CD4-positive, alpha-beta T cell treated with Interleukin-4 for 4 hours (primary cell): ENCODE data around the gene CNNM1.

ENCODE experiments used
- DNase-seq: peaks from one replicate; pipeline ENCODE4 v3.0.0-alpha.2; 2020

CNNM1 gene

GRCh38 chr10:99375426-99375825, 46.3 kb downstream of the CNNM1 start:
- DNase-seq: no peak

- no peak for DNase-seq
These were observed 53.0 kb downstream of the CNNM1 start for GRCh38 chr10:99382176-99382575.

- no peak for DNase-seq
These were observed 57.9 kb downstream of the CNNM1 start for GRCh38 chr10:99387071-99387470.

- no peak for DNase-seq
These were observed 58.4 kb downstream of the CNNM1 start for GRCh38 chr10:99387541-99387940.

- no peak for DNase-seq
These were observed 60.7 kb downstream of the CNNM1 start for GRCh38 chr10:99389729-99390480.

- DNase-seq: no peak
These were observed 62.2 kb downstream of the CNNM1 start for GRCh38 chr10:99391346-99391745.

- DNase-seq: no peak
These were observed 63.9 kb downstream of the CNNM1 start for GRCh38 chr10:99393036-99393435.

GRCh38 chr10:99393683-99394082, 64.5 kb downstream of the CNNM1 start:
- DNase-seq: no peak

GRCh38 chr10:99394256-99394655, 65.1 kb downstream of the CNNM1 start:
- no peak for DNase-seq

GRCh38 chr10:99394761-99395386, 65.7 kb downstream of the CNNM1 start:
- no peak for DNase-seq

GRCh38 chr10:99395750-99396445, 66.7 kb downstream of the CNNM1 start:
- no peak for DNase-seq

- DNase-seq: no peak
These were observed 67.3 kb downstream of the CNNM1 start for GRCh38 chr10:99396471-99396870.

GRCh38 chr10:99399664-99400063, 70.5 kb downstream of the CNNM1 start:
- no peak for DNase-seq

GRCh38 chr10:99403674-99404073, 74.5 kb downstream of the CNNM1 start:
- no peak for DNase-seq

- DNase-seq: no peak
These were observed 77.0 kb downstream of the CNNM1 start for GRCh38 chr10:99406149-99406548.

- DNase-seq: no peak
These were observed 81.0 kb downstream of the CNNM1 start for GRCh38 chr10:99410146-99410545.

- DNase-seq: no peak
These were observed 81.7 kb downstream of the CNNM1 start for GRCh38 chr10:99410876-99411275.

GRCh38 chr10:99411546-99411945, 82.4 kb downstream of the CNNM1 start:
- no peak for DNase-seq

- DNase-seq: no peak
These were observed 82.9 kb downstream of the CNNM1 start for GRCh38 chr10:99412099-99412498.

- DNase-seq: no peak
These were observed 89.9 kb downstream of the CNNM1 start for GRCh38 chr10:99418910-99419624.

- no peak for DNase-seq
These were observed 90.5 kb downstream of the CNNM1 start for GRCh38 chr10:99419688-99420087.

- no peak for DNase-seq
These were observed 92.1 kb downstream of the CNNM1 start for GRCh38 chr10:99421233-99421739.

- DNase-seq: no peak
These were observed 93.5 kb downstream of the CNNM1 start for GRCh38 chr10:99422529-99423096.
